ENCODE results near the gene APBA1. TPM values are rescaled to one million over a fixed set of nuclear protein-coding genes. Genes with fewer than 3 reads are reported as not detected.

APBA1 gene
- polyA plus RNA-seq, 6 donors from 2014 or later: not detected

DNA sequence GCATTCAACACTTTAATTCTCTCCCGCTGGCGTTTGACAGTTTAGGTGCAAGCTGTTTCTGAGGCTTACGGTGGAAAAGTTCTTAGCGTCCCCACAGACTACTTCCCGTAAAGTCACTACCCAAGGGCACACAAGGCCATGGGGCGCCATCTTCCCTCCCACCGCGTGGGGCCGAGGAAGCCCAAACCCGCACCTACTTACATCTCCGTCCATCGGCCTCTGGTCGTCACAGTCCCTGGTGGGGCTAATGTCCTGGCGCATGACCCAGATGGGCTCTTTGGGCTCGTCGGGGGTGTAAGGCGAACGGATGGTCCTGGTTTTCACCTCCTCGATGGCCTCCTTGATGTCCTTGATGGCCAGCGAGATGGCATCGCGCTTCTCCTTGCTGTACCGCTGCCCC lies 156.4 kb downstream of the APBA1 start:
- no peak overlapping the region for H3K4me3 Mint-ChIP-seq
- no peaks in the 10 kb centered on the region for H3K36me3 Mint-ChIP-seq
- H3K4me1 Mint-ChIP-seq: no peaks in the 10 kb centered on the region

DNA sequence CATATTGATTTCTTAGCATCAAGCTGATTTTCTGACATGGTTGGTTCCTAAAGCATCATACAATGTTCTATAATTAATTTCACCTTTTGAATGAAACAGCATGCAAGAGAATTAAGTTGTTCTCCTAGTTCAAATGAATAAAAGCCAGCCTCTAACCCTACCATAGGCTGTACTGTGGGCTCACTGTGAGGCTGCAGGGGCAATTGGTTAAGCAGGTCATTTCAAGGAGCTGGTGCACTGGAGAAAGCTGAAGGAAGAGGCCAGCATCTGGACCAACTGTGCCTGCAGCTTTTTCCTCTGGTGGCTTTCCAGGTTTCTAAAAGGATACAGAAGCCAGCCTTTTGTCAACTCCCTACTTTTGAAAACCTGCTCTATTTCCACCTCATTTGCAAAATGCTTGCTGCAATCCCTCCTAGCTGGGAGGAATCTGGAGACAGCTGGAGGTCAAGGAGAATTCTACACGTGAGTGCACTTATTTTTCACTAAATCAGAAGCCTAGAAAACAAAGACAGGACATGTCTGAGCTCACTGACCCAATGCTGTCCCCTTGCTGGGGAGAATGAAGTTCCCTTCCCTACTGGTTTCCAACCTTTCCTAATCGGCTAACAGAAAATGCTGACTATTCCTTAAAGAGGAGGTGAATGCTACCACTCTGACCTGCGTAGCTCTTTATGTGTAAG lies 158.9 kb downstream of the APBA1 start:
- Mint-ChIP-seq H3K27me3 (no peaks in the 10 kb centered on the region), H3K4me3 (no peak overlapping the region)
- ATAC-seq (ENCODE audit: low read depth in 2 of 2): no peak

More for the DNA sequence above, 156.4 kb downstream of the APBA1 start:
- no peak for DNase-seq
- H3K27me3 Mint-ChIP-seq: peaks cover 0 to 12% (median 10%) of the 10 kb centered on the region in 3 donors
- no peak overlapping the region for H3K27ac Mint-ChIP-seq
- peaks cover 0 to 7% (median 0%) of the 10 kb centered on the region in 7 donors for H3K9me3 Mint-ChIP-seq
- no peak for ATAC-seq (ENCODE audit: low read depth in 2 of 2)

DNA sequence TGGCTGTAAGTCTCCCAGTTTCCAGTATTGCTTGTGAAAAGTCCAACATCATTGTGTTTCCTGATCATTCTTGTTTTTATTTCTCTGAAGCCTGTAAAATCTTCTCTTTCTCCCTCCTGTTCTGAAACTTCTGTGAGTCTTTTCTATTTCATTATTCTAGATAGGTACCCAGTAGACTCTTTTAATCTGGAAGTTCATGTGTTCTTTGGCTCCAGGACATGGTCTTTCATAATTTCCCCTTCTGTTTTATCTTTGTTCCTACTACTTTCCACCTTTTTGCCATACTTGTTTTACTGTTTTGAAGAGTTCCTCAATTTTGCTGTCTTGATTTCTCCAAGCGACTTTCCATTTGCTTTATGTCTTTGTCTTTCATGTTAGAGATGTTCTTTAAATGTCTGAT lies 168.1 kb downstream of the APBA1 start:
- H3K4me3 Mint-ChIP-seq: no peak overlapping the region
- no peaks in the 10 kb centered on the region for H3K4me1 Mint-ChIP-seq
- no peak overlapping the region for H3K27ac Mint-ChIP-seq
- DNase-seq (no peak), ATAC-seq (ENCODE audit: low read depth in 2 of 2) (no peak)
- H3K36me3 Mint-ChIP-seq: no peaks in the 10 kb centered on the region
- no peaks in the 10 kb centered on the region for H3K27me3 Mint-ChIP-seq
- H3K9me3 Mint-ChIP-seq: no peaks in the 10 kb centered on the region

More for the DNA sequence above, 158.9 kb downstream of the APBA1 start:
- Mint-ChIP-seq H3K36me3 (no peaks in the 10 kb centered on the region), H3K27ac (no peak overlapping the region), H3K9me3 (peaks cover 0 to 7% (median 0%) of the 10 kb centered on the region in 7 donors), H3K4me1 (no peaks in the 10 kb centered on the region)
- DNase-seq: no peak

DNA sequence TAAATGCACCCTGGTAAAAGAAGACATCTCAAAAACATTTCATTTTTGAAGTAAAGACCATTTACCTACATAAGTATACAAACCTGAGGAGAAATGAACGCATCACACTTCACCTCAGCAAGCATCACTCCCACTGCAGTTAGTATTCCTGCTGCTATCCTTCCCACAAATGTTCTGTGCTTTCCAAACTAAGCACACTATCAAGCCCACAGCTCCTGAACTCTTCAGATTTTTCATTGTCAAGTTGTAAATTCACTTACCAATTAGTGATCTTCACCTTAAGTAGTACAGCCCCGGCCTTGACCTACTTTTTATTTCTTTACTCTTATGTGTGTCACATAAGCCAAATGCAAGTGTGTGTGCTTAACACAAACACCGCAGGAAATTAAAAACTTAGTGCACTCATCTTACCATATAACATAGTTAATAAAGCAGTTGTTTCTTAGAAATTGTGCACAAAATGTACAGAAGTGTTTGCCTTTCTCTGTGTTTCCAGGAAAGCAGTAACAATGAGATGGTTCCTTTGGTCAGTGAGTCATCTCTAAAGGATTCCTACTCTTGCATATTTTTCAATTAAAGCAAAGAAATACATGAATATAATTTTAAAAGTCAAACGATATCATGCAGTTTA lies 169.4 kb downstream of the APBA1 start:
- Mint-ChIP-seq H3K27me3 (peaks cover 0 to 3% (median 0%) of the 10 kb centered on the region in 3 donors), H3K9me3 (no peaks in the 10 kb centered on the region), H3K27ac (no peak overlapping the region), H3K4me1 (no peaks in the 10 kb centered on the region), H3K4me3 (no peak overlapping the region), H3K36me3 (no peaks in the 10 kb centered on the region)
- DNase-seq: no peak
- no peak for ATAC-seq (ENCODE audit: low read depth in 2 of 2)

DNA sequence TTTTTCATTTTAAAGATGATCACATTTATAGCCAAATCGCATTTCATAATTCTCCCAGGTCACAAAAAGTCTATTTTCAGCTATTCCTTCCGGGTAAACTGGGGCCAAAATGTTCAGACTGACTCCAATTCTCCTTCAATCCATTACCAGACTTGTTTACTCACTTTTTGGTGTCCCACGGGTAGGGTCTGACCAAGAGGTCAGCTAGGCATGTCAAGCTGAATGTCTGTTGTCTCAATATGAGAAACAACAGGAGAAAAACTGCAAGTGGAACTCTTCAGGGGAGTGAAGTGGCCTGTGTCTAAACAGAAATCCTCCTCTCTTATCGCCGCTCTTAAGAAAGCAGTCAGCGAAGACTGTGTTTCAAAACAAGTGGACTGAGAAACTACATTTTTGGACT lies 171.3 kb downstream of the APBA1 start:
- Mint-ChIP-seq H3K9me3 (no peaks in the 10 kb centered on the region), H3K27ac (no peak overlapping the region), H3K27me3 (peaks cover 0 to 3% (median 0%) of the 10 kb centered on the region in 3 donors), H3K4me3 (no peak overlapping the region), H3K4me1 (no peaks in the 10 kb centered on the region), H3K36me3 (no peaks in the 10 kb centered on the region)
- no peak for DNase-seq
- no peak for ATAC-seq (ENCODE audit: low read depth in 2 of 2)

DNA sequence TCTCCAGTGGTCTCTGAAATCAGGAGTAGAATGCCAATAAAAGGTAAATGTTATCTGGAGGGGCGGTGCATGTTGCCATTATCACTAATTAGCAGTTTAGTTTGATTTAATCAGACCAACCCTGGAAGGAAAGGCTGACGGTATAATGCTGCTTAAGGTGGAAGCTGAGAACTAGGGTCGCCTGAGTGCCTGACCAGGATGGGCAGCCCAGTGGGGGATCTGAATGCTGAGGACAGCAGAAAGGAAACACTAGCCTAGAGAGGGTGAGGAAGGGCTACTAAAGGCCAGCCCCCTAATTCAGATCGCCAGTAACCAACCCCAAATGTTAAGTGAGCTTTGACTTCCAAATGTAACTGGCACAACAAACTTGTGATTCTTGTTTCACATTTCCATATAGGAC lies 172.2 kb downstream of the APBA1 start:
- Mint-ChIP-seq H3K27ac (no peak overlapping the region), H3K36me3 (no peaks in the 10 kb centered on the region), H3K4me3 (no peak overlapping the region), H3K27me3 (peaks cover 0 to 3% (median 0%) of the 10 kb centered on the region in 3 donors), H3K9me3 (no peaks in the 10 kb centered on the region), H3K4me1 (no peaks in the 10 kb centered on the region)
- DNase-seq (no peak), ATAC-seq (ENCODE audit: low read depth in 2 of 2) (no peak)

DNA sequence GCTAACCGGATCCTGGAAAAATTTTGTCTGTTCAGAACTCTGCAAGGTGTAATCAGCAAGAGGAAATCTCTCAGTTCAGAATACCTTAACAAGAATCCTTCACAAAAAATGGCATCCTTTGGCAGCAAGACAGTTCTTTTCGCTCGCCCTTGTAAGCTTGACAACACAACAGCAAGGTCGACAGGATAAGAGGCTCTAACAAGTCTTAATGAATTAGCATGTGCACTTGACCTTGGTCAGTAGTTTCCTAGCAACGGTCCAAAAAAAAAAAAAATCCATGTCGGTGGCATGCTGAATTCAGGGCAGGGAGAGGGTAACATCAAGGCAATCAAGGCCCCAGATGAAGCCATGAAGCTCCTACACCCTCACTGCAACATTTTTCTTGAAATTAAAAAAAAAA lies 172.8 kb downstream of the APBA1 start:
- H3K27ac Mint-ChIP-seq: no peak overlapping the region
- no peaks in the 10 kb centered on the region for H3K4me1 Mint-ChIP-seq
- H3K27me3 Mint-ChIP-seq: peaks cover 0 to 3% (median 0%) of the 10 kb centered on the region in 3 donors
- no peak for ATAC-seq (ENCODE audit: low read depth in 2 of 2)
- H3K4me3 Mint-ChIP-seq: no peak overlapping the region
- no peak for DNase-seq
- no peaks in the 10 kb centered on the region for H3K9me3 Mint-ChIP-seq
- no peaks in the 10 kb centered on the region for H3K36me3 Mint-ChIP-seq

DNA sequence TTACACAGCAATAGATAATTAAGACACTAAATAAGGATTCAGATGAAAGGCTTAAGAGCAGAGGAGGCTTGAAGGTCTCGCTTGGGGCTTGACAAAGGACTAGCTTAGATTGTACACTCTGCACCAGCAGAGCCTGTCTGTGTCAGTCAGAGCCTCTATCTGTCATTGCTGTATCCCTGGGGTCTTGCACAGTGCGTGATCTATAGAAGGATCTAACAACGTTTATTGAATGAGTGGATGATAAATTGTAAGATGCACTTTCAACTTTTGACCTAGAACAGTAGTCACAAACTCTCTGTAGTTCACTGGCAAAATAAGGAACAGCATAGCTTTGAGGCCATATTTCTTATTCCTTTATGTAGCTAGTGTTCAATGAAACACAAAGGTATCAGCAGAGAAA lies 173.7 kb downstream of the APBA1 start:
- peaks cover 0 to 3% (median 0%) of the 10 kb centered on the region in 3 donors for H3K27me3 Mint-ChIP-seq
- ATAC-seq (ENCODE audit: low read depth in 2 of 2) (no peak), DNase-seq (no peak)
- no peak overlapping the region for H3K27ac Mint-ChIP-seq
- H3K4me1 Mint-ChIP-seq: no peaks in the 10 kb centered on the region
- no peak overlapping the region for H3K4me3 Mint-ChIP-seq
- H3K36me3 Mint-ChIP-seq: no peaks in the 10 kb centered on the region
- no peaks in the 10 kb centered on the region for H3K9me3 Mint-ChIP-seq

DNA sequence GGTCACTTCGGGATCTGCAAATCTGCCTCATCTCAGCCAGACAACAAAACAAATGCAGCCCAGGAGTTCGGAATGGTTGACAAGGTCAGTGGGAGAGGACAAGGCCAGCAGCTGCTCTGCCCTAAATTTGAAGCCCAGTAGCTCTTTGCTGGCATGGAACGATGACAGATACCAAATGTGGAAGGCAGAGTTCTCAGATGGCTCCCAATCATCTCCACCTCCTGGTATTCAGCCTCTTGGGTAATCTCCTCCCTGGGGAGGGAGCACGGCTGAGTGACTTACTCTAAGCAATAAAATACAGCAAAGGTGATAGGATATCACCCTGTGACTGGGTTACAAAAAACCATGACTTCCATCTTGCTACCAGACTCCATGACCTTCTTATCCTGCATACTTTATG lies 174.4 kb downstream of the APBA1 start:
- no peaks in the 10 kb centered on the region for H3K4me1 Mint-ChIP-seq

DNA sequence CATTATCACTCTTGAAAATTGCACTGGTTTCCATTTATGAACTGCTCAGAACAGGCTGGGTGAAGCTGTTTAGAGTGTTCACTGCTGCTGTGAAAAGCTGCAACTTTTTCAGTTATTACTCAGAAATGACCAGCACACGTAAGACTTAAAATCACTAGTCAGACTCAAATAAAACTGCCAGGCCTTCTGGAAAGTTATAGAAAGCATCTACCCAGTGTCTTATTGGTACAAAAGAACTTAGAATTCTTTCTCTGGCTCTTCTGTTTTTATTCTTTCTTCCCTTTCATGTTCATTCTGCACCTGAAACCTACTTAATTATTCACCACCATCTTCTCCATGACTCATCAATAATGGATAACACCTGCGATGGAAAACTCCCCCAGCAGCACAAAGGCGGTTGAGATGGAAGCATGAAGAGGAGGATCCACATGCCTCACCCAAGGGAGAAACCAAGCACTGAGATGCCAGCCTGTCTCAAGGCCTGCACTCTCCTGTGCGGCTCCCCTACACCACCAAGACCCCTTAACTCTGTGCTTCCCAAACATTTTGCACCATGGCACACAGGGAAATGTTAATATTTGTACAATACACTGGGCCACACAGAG lies 175.2 kb downstream of the APBA1 start:
- Mint-ChIP-seq H3K4me3 (no peak overlapping the region), H3K9me3 (peaks cover 0 to 1% (median 0%) of the 10 kb centered on the region in 7 donors), H3K4me1 (no peaks in the 10 kb centered on the region), H3K27me3 (peaks cover 0 to 3% (median 0%) of the 10 kb centered on the region in 3 donors), H3K27ac (no peak overlapping the region), H3K36me3 (no peaks in the 10 kb centered on the region)
- no peak for DNase-seq
- ATAC-seq (ENCODE audit: low read depth in 2 of 2): no peak

More for the DNA sequence above, 174.4 kb downstream of the APBA1 start:
- Mint-ChIP-seq H3K9me3 (no peaks in the 10 kb centered on the region), H3K27me3 (peaks cover 0 to 3% (median 0%) of the 10 kb centered on the region in 3 donors), H3K27ac (no peak overlapping the region), H3K4me3 (no peak overlapping the region), H3K36me3 (no peaks in the 10 kb centered on the region)
- ATAC-seq (ENCODE audit: low read depth in 2 of 2) (no peak), DNase-seq (no peak)

DNA sequence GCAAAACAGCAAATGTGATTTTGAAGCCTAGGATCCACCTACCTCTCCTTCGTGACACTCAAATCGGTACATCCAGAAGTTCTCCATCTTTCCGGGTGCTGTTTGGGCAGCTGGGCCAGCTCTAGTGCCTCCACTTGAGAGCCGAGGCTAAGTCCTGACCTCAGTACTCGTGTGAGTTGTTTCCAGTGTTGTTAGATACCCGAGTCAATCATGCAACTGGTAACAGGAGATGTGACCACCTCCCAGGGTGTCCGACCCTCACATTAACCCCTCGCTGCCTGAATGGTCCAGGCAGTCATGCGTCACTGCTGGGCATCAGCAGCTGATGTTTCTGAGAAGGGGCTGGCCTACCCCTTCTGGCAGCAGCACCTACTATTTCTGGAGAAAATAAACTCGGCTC lies 176.9 kb downstream of the APBA1 start:
- Mint-ChIP-seq H3K27me3 (peaks cover 0 to 3% (median 0%) of the 10 kb centered on the region in 3 donors), H3K27ac (no peak overlapping the region), H3K4me3 (no peak overlapping the region), H3K9me3 (peaks cover 0 to 2% (median 0%) of the 10 kb centered on the region in 7 donors), H3K36me3 (no peaks in the 10 kb centered on the region), H3K4me1 (no peaks in the 10 kb centered on the region)
- no peak for DNase-seq
- ATAC-seq (ENCODE audit: low read depth in 2 of 2): no peak

DNA sequence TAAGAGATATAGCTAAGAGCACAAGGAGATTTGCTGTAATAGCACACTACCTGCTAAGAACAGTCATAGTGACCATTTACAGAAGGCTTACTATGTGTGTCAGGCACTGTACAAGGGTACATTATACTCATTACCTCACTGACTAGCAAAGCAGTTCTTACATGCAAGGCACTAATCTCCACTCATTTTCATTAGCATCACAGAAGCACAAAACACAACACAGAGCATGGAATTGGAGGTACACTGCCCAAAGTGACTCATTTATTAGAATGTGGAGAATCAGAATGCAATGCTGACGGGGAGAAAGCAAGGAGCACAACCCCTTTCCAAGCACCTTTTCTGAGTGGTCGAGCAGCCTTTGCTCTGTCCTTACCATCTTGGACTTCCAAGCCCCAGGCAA lies 177.4 kb downstream of the APBA1 start:
- DNase-seq (no peak), ATAC-seq (ENCODE audit: low read depth in 2 of 2) (no peak)
- Mint-ChIP-seq H3K9me3 (peaks cover 0 to 2% (median 0%) of the 10 kb centered on the region in 7 donors), H3K4me3 (no peak overlapping the region), H3K36me3 (no peaks in the 10 kb centered on the region), H3K4me1 (no peaks in the 10 kb centered on the region), H3K27me3 (peaks cover 0 to 3% (median 0%) of the 10 kb centered on the region in 3 donors), H3K27ac (no peak overlapping the region)

DNA sequence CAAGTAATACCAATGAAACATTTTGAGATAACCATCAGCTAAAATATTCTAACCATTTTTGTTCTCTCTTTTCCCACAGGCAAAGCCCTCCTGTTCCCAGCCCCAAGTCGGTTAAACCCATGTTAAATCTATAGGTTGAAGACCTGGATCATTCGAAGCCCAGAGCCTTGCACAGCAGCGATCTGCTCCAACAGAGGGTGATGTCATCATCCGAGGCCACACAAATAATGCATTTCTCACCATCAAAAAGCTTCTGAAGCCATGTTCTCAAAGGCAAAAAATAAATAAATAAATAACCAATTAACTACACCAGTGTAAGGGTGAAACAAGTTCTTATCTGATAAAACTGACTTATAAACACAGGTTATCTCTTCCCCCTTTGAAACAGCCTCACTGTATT lies 178.0 kb downstream of the APBA1 start:
- ATAC-seq (ENCODE audit: low read depth in 2 of 2): no peak
- no peak overlapping the region for H3K4me3 Mint-ChIP-seq
- H3K9me3 Mint-ChIP-seq: peaks cover 0 to 5% (median 0%) of the 10 kb centered on the region in 7 donors

DNA sequence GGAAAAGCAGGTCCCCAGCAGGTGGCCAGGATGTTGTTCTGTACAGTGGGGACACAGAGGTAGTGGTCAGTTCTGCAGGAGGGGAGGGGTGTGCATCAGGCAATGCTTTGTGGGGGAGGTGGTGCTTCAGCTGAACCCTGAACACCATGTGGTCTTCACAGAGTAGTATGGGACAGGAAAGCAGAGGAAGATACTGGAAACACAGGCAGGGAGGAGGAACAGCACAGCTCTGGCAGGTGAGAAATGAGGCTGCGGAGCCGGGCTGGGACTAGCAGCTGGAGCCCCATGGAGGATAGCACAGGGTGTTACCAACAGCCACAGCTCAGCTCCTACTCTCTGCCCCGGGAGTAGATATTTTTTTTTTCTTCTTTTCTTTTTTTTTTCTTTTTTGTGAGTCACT lies 185.7 kb downstream of the APBA1 start:
- DNase-seq (no peak), ATAC-seq (ENCODE audit: low read depth in 2 of 2) (no peak)
- Mint-ChIP-seq H3K36me3 (no peaks in the 10 kb centered on the region), H3K4me3 (no peak overlapping the region), H3K27me3 (peaks cover 0 to 7% (median 0%) of the 10 kb centered on the region in 3 donors), H3K27ac (no peak overlapping the region), H3K9me3 (peaks cover 0 to 10% (median 0%) of the 10 kb centered on the region in 7 donors), H3K4me1 (no peaks in the 10 kb centered on the region)

More for the DNA sequence above, 178.0 kb downstream of the APBA1 start:
- Mint-ChIP-seq H3K4me1 (no peaks in the 10 kb centered on the region), H3K27ac (no peak overlapping the region), H3K27me3 (peaks cover 0 to 3% (median 0%) of the 10 kb centered on the region in 3 donors), H3K36me3 (no peaks in the 10 kb centered on the region)
- no peak for DNase-seq
